ENCODE measurements around the gene TRPM3.

Gene TRPM3

GRCh38 chr9:70677055-70677735 lies 444.2 kb downstream of the TRPM3 start:
- H3K4me2 ChIP-seq = no peak overlapping the region
- H3K79me2 ChIP-seq (ENCODE audit: insufficient read depth, low read depth) = no peaks in the 10 kb centered on the region
- H3K27ac ChIP-seq = no peak overlapping the region
- no peaks in the 10 kb centered on the region for H4K20me1 ChIP-seq (ENCODE audit: insufficient read depth)
- no peaks in the 10 kb centered on the region for H3K36me3 ChIP-seq (ENCODE audit: insufficient read depth)
- no peak overlapping the region for H3K4me3 ChIP-seq (IDR thresholded peaks at IDR 0.05; ENCODE audit: insufficient read depth, low read depth, low read length)
- TF ChIP-seq, protein P1, sequence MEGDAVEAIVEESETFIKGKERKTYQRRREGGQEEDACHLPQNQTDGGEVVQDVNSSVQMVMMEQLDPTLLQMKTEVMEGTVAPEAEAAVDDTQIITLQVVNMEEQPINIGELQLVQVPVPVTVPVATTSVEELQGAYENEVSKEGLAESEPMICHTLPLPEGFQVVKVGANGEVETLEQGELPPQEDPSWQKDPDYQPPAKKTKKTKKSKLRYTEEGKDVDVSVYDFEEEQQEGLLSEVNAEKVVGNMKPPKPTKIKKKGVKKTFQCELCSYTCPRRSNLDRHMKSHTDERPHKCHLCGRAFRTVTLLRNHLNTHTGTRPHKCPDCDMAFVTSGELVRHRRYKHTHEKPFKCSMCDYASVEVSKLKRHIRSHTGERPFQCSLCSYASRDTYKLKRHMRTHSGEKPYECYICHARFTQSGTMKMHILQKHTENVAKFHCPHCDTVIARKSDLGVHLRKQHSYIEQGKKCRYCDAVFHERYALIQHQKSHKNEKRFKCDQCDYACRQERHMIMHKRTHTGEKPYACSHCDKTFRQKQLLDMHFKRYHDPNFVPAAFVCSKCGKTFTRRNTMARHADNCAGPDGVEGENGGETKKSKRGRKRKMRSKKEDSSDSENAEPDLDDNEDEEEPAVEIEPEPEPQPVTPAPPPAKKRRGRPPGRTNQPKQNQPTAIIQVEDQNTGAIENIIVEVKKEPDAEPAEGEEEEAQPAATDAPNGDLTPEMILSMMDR (conservative IDR thresholded peaks at IDR 0.05; ENCODE audit: low read depth, low read length) = no peak
- no peak overlapping the region for H3K9ac ChIP-seq
- H3K27me3 ChIP-seq (ENCODE audit: insufficient read depth, low read depth) = no peaks in the 10 kb centered on the region
- no peaks in the 10 kb centered on the region for H3K4me1 ChIP-seq (ENCODE audit: low read depth, poor library complexity, severe bottlenecking)
- no peak overlapping the region for H2AFZ ChIP-seq (ENCODE audit: low read depth)

DNA sequence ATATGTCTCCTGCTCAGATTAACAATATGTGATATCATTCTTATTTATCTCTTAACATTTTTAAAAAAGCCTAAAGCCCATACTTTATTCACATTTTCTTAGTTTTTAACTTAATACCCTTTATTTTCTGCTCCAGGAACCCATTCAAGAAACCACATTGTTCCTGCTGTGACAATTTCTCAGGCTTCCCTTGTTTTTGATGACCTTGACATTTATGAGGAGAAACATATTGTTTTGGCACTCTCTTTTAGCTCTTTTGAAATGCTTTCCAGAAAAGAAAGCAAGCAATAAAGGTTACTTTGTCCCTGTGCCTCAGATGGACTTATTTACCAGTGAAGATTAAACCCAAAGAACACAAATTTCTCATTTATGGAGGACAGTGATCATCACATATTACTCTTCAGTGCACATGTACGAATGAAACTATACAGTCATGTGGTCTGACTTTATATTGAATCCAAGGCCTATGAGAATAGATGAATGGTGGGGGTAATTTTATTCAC lies 445.5 kb downstream of the TRPM3 start:
- Histone ChIP-seq H3K4me1 (ENCODE audit: low read depth, poor library complexity, severe bottlenecking) (no peaks in the 10 kb centered on the region), H3K9ac (no peak overlapping the region), H3K36me3 (ENCODE audit: insufficient read depth) (no peaks in the 10 kb centered on the region), H3K27ac (no peak overlapping the region), H3K4me3 (IDR thresholded peaks at IDR 0.05; ENCODE audit: insufficient read depth, low read depth, low read length) (no peak overlapping the region), H3K4me2 (no peak overlapping the region), H4K20me1 (ENCODE audit: insufficient read depth) (no peaks in the 10 kb centered on the region), H3K79me2 (ENCODE audit: insufficient read depth, low read depth) (no peaks in the 10 kb centered on the region), H2AFZ (ENCODE audit: low read depth) (no peak overlapping the region), H3K27me3 (ENCODE audit: insufficient read depth, low read depth) (no peaks in the 10 kb centered on the region)
- TF ChIP-seq, protein P1 (conservative IDR thresholded peaks at IDR 0.05; ENCODE audit: low read depth, low read length) = no peak

GRCh38 chr9:70673844-70674243 lies 447.6 kb downstream of the TRPM3 start:
- Histone ChIP-seq H3K4me2 (no peak overlapping the region), H3K9ac (no peak overlapping the region), H4K20me1 (ENCODE audit: insufficient read depth) (no peaks in the 10 kb centered on the region), H3K27me3 (ENCODE audit: insufficient read depth, low read depth) (no peaks in the 10 kb centered on the region), H3K4me1 (ENCODE audit: low read depth, poor library complexity, severe bottlenecking) (no peaks in the 10 kb centered on the region), H3K79me2 (ENCODE audit: insufficient read depth, low read depth) (no peaks in the 10 kb centered on the region), H3K4me3 (IDR thresholded peaks at IDR 0.05; ENCODE audit: insufficient read depth, low read depth, low read length) (no peak overlapping the region), H3K27ac (no peak overlapping the region), H3K36me3 (ENCODE audit: insufficient read depth) (no peaks in the 10 kb centered on the region), H2AFZ (ENCODE audit: low read depth) (no peak overlapping the region)
- TF ChIP-seq, protein P1 (conservative IDR thresholded peaks at IDR 0.05; ENCODE audit: low read depth, low read length) = no peak

- Histone ChIP-seq H3K36me3 (ENCODE audit: insufficient read depth) (no peaks in the 10 kb centered on the region), H3K27me3 (ENCODE audit: insufficient read depth, low read depth) (no peaks in the 10 kb centered on the region), H4K20me1 (ENCODE audit: insufficient read depth) (no peaks in the 10 kb centered on the region), H3K4me1 (ENCODE audit: low read depth, poor library complexity, severe bottlenecking) (no peaks in the 10 kb centered on the region), H3K4me3 (IDR thresholded peaks at IDR 0.05; ENCODE audit: insufficient read depth, low read depth, low read length) (no peak overlapping the region), H3K79me2 (ENCODE audit: insufficient read depth, low read depth) (no peaks in the 10 kb centered on the region), H3K27ac (no peak overlapping the region), H3K9ac (no peak overlapping the region), H3K4me2 (no peak overlapping the region), H2AFZ (ENCODE audit: low read depth) (no peak overlapping the region)
- TF ChIP-seq, protein P1 (conservative IDR thresholded peaks at IDR 0.05; ENCODE audit: low read depth, low read length) = no peak
Measured at GRCh38 chr9:70672161-70672649, 449.2 kb downstream of the TRPM3 start.

All from KMS-11 (cell line).